NCI-H69 (cell line): ENCODE data around the gene NBAS.
"Not testable (repeated sequence)": the region's sequence is repeated elsewhere in the genome, so short reads cannot be mapped to it uniquely, and the experiment has no call there.

Experiments
- DNase-seq: peaks from one replicate; lab custom pipeline; 2025; lab: John Stamatoyannopoulos, UW

NBAS gene

GRCh38 chr2:15363142-15363541 is 198.0 kb downstream of the NBAS start:
- DNase-seq = no peak

- DNase-seq = no peak
Observed at GRCh38 chr2:15359716-15360531, 201.2 kb downstream of the NBAS start.

- DNase-seq = no peak
Observed at GRCh38 chr2:15357922-15358321, 203.2 kb downstream of the NBAS start.

- no peak for DNase-seq
Observed at GRCh38 chr2:15357186-15357585, 203.9 kb downstream of the NBAS start.

- DNase-seq = no peak
Observed at GRCh38 chr2:15355386-15355785, 205.7 kb downstream of the NBAS start.

- DNase-seq = no peak
Observed at GRCh38 chr2:15354596-15355366, 206.4 kb downstream of the NBAS start.

- DNase-seq = no peak
Observed at GRCh38 chr2:15352363-15352762, 208.8 kb downstream of the NBAS start.

GRCh38 chr2:15348636-15349035 is 212.5 kb downstream of the NBAS start:
- DNase-seq = peak; percentile 2

GRCh38 chr2:15348045-15348444 is 213.1 kb downstream of the NBAS start:
- DNase-seq = peak; percentile 69

GRCh38 chr2:15346624-15347023 is 214.5 kb downstream of the NBAS start:
- no peak for DNase-seq

GRCh38 chr2:15337996-15338666 is 223.0 kb downstream of the NBAS start:
- peak; percentile 1 for DNase-seq

- DNase-seq = peak; percentile 89
Observed at GRCh38 chr2:15334644-15335326, 226.3 kb downstream of the NBAS start.

- DNase-seq = no peak
Observed at GRCh38 chr2:15331787-15332186, 229.3 kb downstream of the NBAS start.

GRCh38 chr2:15325296-15325695 is 235.8 kb downstream of the NBAS start:
- no peak for DNase-seq

- no peak for DNase-seq
Observed at GRCh38 chr2:15323227-15323626, 237.9 kb downstream of the NBAS start.

- not testable (repeated sequence) for DNase-seq
Observed at GRCh38 chr2:15321481-15321880, 239.7 kb downstream of the NBAS start.

- DNase-seq = no peak
Observed at GRCh38 chr2:15316370-15316814, 244.7 kb downstream of the NBAS start.

- no peak for DNase-seq
Observed at GRCh38 chr2:15315411-15315810, 245.7 kb downstream of the NBAS start.

GRCh38 chr2:15313657-15314056 is 247.5 kb downstream of the NBAS start:
- DNase-seq = peak; percentile 1

GRCh38 chr2:15311926-15312325 is 249.2 kb downstream of the NBAS start:
- DNase-seq = no peak

GRCh38 chr2:15311201-15311907 is 249.8 kb downstream of the NBAS start:
- no peak for DNase-seq
